Fibroblast of the conjunctiva (primary cell): Measurements from ENCODE around the gene ITGAV.
"Not testable (repeated sequence)": the region's sequence is repeated elsewhere in the genome, so short reads cannot be mapped to it uniquely, and the experiment has no call there.

ENCODE experiments used
- DNase-seq: peaks from one replicate; pipeline ENCODE4 v3.0.0-alpha.2; 2010; ENCODE audit warnings: low read depth

Gene ITGAV

GRCh38 chr2:186589612-186590349 lies at the start of gene ITGAV:
TSS of gene ITGAV (plus strand) at chr2:186590056. CDS start at chr2:186590339, 283 bp downstream.
- DNase-seq = peak; percentile 84

- peak; percentile 67 for DNase-seq
Measured at GRCh38 chr2:186540941-186541340, 48.9 kb upstream of the ITGAV start.

GRCh38 chr2:186542002-186542401 lies 47.9 kb upstream of the ITGAV start:
- DNase-seq = no peak

GRCh38 chr2:186543561-186544131 lies 46.2 kb upstream of the ITGAV start:
- DNase-seq = peak; percentile 83

- DNase-seq = peak; percentile 74
Measured at GRCh38 chr2:186544255-186544675, 45.6 kb upstream of the ITGAV start.

GRCh38 chr2:186546846-186547245 lies 43.0 kb upstream of the ITGAV start:
- DNase-seq = no peak

GRCh38 chr2:186551323-186552050 lies 38.4 kb upstream of the ITGAV start:
- peak; percentile 69 for DNase-seq

- DNase-seq = no peak
Measured at GRCh38 chr2:186554429-186554828, 35.4 kb upstream of the ITGAV start.

- no peak for DNase-seq
Measured at GRCh38 chr2:186554850-186555671, 34.8 kb upstream of the ITGAV start.

GRCh38 chr2:186558512-186559276 lies 31.2 kb upstream of the ITGAV start:
- no peak for DNase-seq

GRCh38 chr2:186559370-186559769 lies 30.5 kb upstream of the ITGAV start:
- DNase-seq = no peak

- DNase-seq = no peak
Measured at GRCh38 chr2:186559848-186560247, 30.0 kb upstream of the ITGAV start.

- no peak for DNase-seq
Measured at GRCh38 chr2:186560254-186560653, 29.6 kb upstream of the ITGAV start.

GRCh38 chr2:186561467-186562208 lies 28.2 kb upstream of the ITGAV start:
- no peak for DNase-seq

GRCh38 chr2:186562209-186562578 lies 27.7 kb upstream of the ITGAV start:
- DNase-seq = no peak

GRCh38 chr2:186568600-186568999 lies 21.3 kb upstream of the ITGAV start:
- not testable (repeated sequence) for DNase-seq

- DNase-seq = not testable (repeated sequence)
Measured at GRCh38 chr2:186569127-186569526, 20.7 kb upstream of the ITGAV start.

- DNase-seq = no peak
Measured at GRCh38 chr2:186569897-186570296, 20.0 kb upstream of the ITGAV start.

GRCh38 chr2:186570604-186571003 lies 19.3 kb upstream of the ITGAV start:
- no peak for DNase-seq

GRCh38 chr2:186572705-186573104 lies 17.2 kb upstream of the ITGAV start:
- DNase-seq = no peak

- DNase-seq = no peak
Measured at GRCh38 chr2:186573531-186573930, 16.3 kb upstream of the ITGAV start.
